SU-DHL-6 (cell line): ENCODE measurements around the gene ELOB.
"Not testable (repeated sequence)": the region's sequence is repeated elsewhere in the genome, so short reads cannot be mapped to it uniquely, and the experiment has no call there.

ENCODE experiments used
- H2AFZ ChIP-seq: fragments of 200-600 bp; sonication (generic); 2 replicates; pipeline ENCODE4 v1.6.1; 2014; ENCODE audit warnings: low read depth, mild to moderate bottlenecking, moderate library complexity, mixed read lengths, antibody characterized with exemption, low read length; ENCODE audit not compliant: severe bottlenecking
- H3F3A ChIP-seq: fragments of 200-600 bp; shearing (Covaris generic); 2 replicates; pipeline ENCODE4 v1.6.0; 2016; ENCODE audit warnings: antibody characterized with exemption, mild to moderate bottlenecking; ENCODE audit not compliant: insufficient read depth
- H3K27ac ChIP-seq: fragments of 200-600 bp; sonication (generic); 2 replicates; pipeline ENCODE4 v1.5.1; 2016; ENCODE audit warnings: low read depth, mild to moderate bottlenecking, low read length, moderate library complexity, mixed read lengths
- H3K27me3 ChIP-seq: fragments of 200-600 bp; sonication (generic), shearing (Covaris generic); 2 replicates; pipeline ENCODE4 v1.6.0; 2014; ENCODE audit warnings: mild to moderate bottlenecking, low read length
- H3K36me3 ChIP-seq: fragments of 200-600 bp; sonication (generic); 2 replicates; pipeline ENCODE4 v1.6.1; 2014; ENCODE audit warnings: mild to moderate bottlenecking, low read length, mixed read lengths
- H3K4me2 ChIP-seq: fragments of 300-600, 200-600 bp; shearing (Covaris generic), sonication (generic); 2 replicates; pipeline ENCODE4 v1.6.0; 2014; ENCODE audit warnings: low read length, low read depth, mild to moderate bottlenecking; ENCODE audit not compliant: poor library complexity, severe bottlenecking
- H3K4me3 ChIP-seq: fragments of 200-600 bp; sonication (generic); 2 replicates; pipeline ENCODE4 v1.5.1; 2014; ENCODE audit warnings: antibody characterized with exemption, low read length, mild to moderate bottlenecking, mixed read lengths; ENCODE audit not compliant: insufficient read depth, poor library complexity, severe bottlenecking
- H3K79me2 ChIP-seq: fragments of 200-600 bp; sonication (generic); 2 replicates; pipeline ENCODE4 v1.6.1; 2014; ENCODE audit warnings: mild to moderate bottlenecking, low read length, moderate library complexity; ENCODE audit not compliant: insufficient read depth
- H3K9ac ChIP-seq: fragments of 200-600 bp; sonication (generic); 2 replicates; pipeline ENCODE4 v1.7.0; 2014; ENCODE audit warnings: mild to moderate bottlenecking, low read length
- H3K9me2 ChIP-seq: fragments of 200-600 bp; sonication (generic); replicated peaks from 2 replicates; pipeline ENCODE4 v1.6.1; 2014; ENCODE audit warnings: low read length; ENCODE audit not compliant: insufficient read depth
- H3K9me3 ChIP-seq: fragments of 200-600 bp; sonication (generic); 2 replicates; pipeline ENCODE4 v1.6.1; 2014; ENCODE audit warnings: low read length, mixed read lengths; ENCODE audit not compliant: insufficient read depth
- H4K20me1 ChIP-seq: fragments of 200-600 bp; sonication (generic); 2 replicates; pipeline ENCODE4 v1.6.1; 2014; ENCODE audit warnings: low read depth, mild to moderate bottlenecking, antibody characterized with exemption, low read length, moderate library complexity, mixed read lengths
- EZH2phosphoT487 ChIP-seq: fragments of 200-600 bp; sonication (generic), shearing (Covaris generic); conservative IDR thresholded peaks from 2 replicates; pipeline ENCODE4 v1.6.1; 2018; ENCODE audit warnings: mild to moderate bottlenecking, antibody characterized with exemption, low read length, moderate library complexity, mixed read lengths
- TF ChIP-seq, protein P1 (sequence below): fragments of 200-600 bp; sonication (generic); IDR thresholded peaks from one replicate; pipeline ENCODE4 v1.5.1; 2017; ENCODE audit warnings: antibody characterized with exemption, mild to moderate bottlenecking, low read length, moderate library complexity; ENCODE audit not compliant: insufficient read depth, poor library complexity, severe bottlenecking

Gene ELOB

DNA sequence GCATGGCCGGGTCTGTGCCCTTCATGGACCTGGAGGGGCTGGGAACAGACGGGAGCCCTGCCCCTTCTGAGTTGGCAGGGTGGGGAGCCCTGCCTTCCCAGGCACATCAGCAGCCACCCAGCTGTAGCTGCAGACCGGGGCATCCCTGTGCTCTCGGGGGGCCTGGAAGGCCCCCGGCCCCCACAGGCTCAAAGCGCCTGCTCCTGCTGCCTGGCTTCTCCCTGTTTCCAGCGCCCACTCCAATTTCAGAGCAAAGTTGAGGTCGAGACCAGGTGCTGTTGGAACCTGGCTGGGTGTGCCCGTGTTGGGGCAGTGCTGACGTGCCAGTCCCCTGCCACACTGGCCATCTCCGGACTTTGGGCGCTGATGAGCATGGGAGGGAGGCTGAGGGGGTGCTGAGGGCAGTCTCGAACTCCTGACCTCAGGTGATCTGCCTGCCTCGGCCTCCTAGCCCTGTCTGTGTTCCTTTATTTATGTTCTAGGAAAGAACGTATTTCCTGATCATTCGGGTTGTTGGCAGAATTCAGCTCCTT, 52.2 kb downstream of the ELOB start:
- no peak overlapping the region for H3K9ac ChIP-seq
- no peaks in the 10 kb centered on the region for H3K27me3 ChIP-seq
- no peak overlapping the region for H3K4me2 ChIP-seq
- H3F3A ChIP-seq, result no peaks in the 10 kb centered on the region
- no peaks in the 10 kb centered on the region for H3K36me3 ChIP-seq
- TF ChIP-seq, protein P1, sequence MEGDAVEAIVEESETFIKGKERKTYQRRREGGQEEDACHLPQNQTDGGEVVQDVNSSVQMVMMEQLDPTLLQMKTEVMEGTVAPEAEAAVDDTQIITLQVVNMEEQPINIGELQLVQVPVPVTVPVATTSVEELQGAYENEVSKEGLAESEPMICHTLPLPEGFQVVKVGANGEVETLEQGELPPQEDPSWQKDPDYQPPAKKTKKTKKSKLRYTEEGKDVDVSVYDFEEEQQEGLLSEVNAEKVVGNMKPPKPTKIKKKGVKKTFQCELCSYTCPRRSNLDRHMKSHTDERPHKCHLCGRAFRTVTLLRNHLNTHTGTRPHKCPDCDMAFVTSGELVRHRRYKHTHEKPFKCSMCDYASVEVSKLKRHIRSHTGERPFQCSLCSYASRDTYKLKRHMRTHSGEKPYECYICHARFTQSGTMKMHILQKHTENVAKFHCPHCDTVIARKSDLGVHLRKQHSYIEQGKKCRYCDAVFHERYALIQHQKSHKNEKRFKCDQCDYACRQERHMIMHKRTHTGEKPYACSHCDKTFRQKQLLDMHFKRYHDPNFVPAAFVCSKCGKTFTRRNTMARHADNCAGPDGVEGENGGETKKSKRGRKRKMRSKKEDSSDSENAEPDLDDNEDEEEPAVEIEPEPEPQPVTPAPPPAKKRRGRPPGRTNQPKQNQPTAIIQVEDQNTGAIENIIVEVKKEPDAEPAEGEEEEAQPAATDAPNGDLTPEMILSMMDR, result no peak
- TF ChIP-seq EZH2phosphoT487, result no peak
- no peaks in the 10 kb centered on the region for H3K9me3 ChIP-seq
- H3K79me2 ChIP-seq, result no peaks in the 10 kb centered on the region
- no peaks in the 10 kb centered on the region for H4K20me1 ChIP-seq
- no peak overlapping the region for H2AFZ ChIP-seq
- no peak overlapping the region for H3K4me3 ChIP-seq
- H3K9me2 ChIP-seq, result no peaks in the 10 kb centered on the region
- H3K27ac ChIP-seq, result no peak overlapping the region

GRCh38 chr16:2724088-2724676, 52.9 kb downstream of the ELOB start:
- Histone ChIP-seq H3K27ac (no peak overlapping the region), H3K9ac (no peak overlapping the region), H3K9me3 (no peaks in the 10 kb centered on the region), H2AFZ (no peak overlapping the region), H3K4me2 (no peak overlapping the region), H3K79me2 (no peaks in the 10 kb centered on the region), H4K20me1 (no peaks in the 10 kb centered on the region), H3F3A (no peaks in the 10 kb centered on the region), H3K27me3 (no peaks in the 10 kb centered on the region), H3K9me2 (no peaks in the 10 kb centered on the region), H3K36me3 (no peaks in the 10 kb centered on the region), H3K4me3 (no peak overlapping the region)
- TF ChIP-seq, protein P1, result no peak
- no peak for TF ChIP-seq EZH2phosphoT487

DNA sequence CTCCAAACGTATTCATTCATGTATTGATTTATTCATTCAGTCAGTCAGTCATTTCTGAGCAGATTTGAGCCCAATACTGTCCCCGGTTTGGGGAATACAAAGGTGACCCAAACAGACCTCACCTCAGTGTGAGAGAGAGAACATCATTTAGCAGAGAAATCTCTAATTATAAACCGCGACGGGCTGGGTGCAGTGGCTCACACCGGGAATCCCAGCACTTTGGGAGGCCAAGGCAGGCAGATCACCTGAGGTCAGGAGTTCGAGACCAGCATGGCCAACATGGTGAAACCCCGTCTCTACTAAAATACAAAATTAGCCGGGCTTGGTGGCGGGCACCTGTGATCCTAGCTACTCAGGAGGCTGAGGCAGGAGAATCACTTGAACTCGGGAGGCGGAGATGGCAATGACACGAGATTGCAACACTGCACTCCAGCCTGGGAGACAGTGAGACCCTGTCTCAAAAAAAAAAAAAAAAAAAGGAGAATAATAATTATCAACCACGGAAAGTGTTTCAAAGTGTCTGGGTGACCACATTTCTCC, 55.4 kb downstream of the ELOB start:
- peak overlapping the region; percentile 96 for H2AFZ ChIP-seq
- peak overlapping the region; percentile 84 for H3K4me2 ChIP-seq
- H3K4me3 ChIP-seq, result peak overlapping the region; percentile 57
- H4K20me1 ChIP-seq, H3K27ac ChIP-seq, H3K9me3 ChIP-seq, H3K36me3 ChIP-seq, H3K27me3 ChIP-seq, H3F3A ChIP-seq, H3K79me2 ChIP-seq, H3K9me2 ChIP-seq: not testable (repeated sequence)
- peak overlapping the region; percentile 63 for H3K9ac ChIP-seq
